A549 (cell line): ENCODE data around the gene PARP2. TPM values are rescaled to one million over a fixed set of nuclear protein-coding genes. Genes with fewer than 3 reads are reported as not detected.

Experiments
- ATAC-seq, 2 experiments: fragments of 200-7000 bp in 1 of 2; fragments of >200 bp in 1 of 2; cut with Nextera tagmentation in 1 of 2; cut with Tn5 transposase in 1 of 2; 3 replicates each; pipeline versions ENCODE4 v1.8.0 to v1.9.1; 2018 to 2020; ENCODE audit warnings: mild to moderate bottlenecking in 1 of 2, moderate library complexity in 1 of 2
- CTCF ChIA-PET: fragments of 300-600 bp; sonication (Branson Sonifier 250); formaldehyde crosslinking; extraction: SDS; loops from one replicate; lab custom pipeline; 2021; ENCODE audit warnings: antibody characterized with exemption, inconsistent platforms; lab: Yijun Ruan, JAX
- POLR2A ChIA-PET: fragments of 350-600 bp; formaldehyde crosslinking; extraction: SDS; loops from one replicate; lab custom pipeline; 2021; ENCODE audit warnings: antibody characterized with exemption, inconsistent platforms; lab: Yijun Ruan, JAX
- DNase-seq, 2 experiments: peaks; one replicate each; pipeline versions ENCODE4 v3.0.0 to v3.0.0-alpha.2; 2011 to 2016; ENCODE audit warnings: low read depth in 1 of 2, low spot score in 1 of 2
- FAIRE-seq: peaks from 2 replicates; lab custom pipeline; 2011; peaks lifted over from hg19 to GRCh38; lab: Jason Lieb, UNC
- H3K27ac ChIP-seq, 2 experiments: fragments of >200 bp; sonication (Bioruptor Twin); formaldehyde crosslinking; 3 replicates each; pipeline ENCODE4 v1.5.1; 2016 to 2017
- H3K4me1 ChIP-seq: fragments of >200 bp; sonication (Bioruptor Twin); formaldehyde crosslinking; 3 replicates; pipeline ENCODE4 v1.6.1; 2016
- H3K4me2 ChIP-seq: fragments of >200 bp; sonication (Bioruptor Twin); formaldehyde crosslinking; 3 replicates; pipeline ENCODE4 v1.6.1; 2016
- H3K4me3 ChIP-seq: fragments of >200 bp; sonication (Bioruptor Twin); formaldehyde crosslinking; 3 replicates; pipeline ENCODE4 v1.5.1; 2016
- H3K9me3 ChIP-seq: fragments of >200 bp; sonication (Bioruptor Twin); formaldehyde crosslinking; 3 replicates; pipeline ENCODE4 v1.6.1; 2016
- ATOH8 ChIP-seq: fragments of 250-450 bp; sonication (Bioruptor Pico); IDR thresholded peaks from 2 replicates; pipeline ENCODE4 v1.5.0; 2020; ENCODE audit warnings: low read depth, mild to moderate bottlenecking, moderate library complexity
- BHLHE40 ChIP-seq: IDR thresholded peaks from 2 replicates; pipeline ENCODE4 v1.6.1; 2012; ENCODE audit warnings: low read depth, low read length, inconsistent platforms
- CBX2 ChIP-seq: fragments of 200-600 bp; sonication (generic); IDR thresholded peaks from 2 replicates; pipeline ENCODE4 v1.6.1; 2016; ENCODE audit warnings: low read depth, mild to moderate bottlenecking, borderline replicate concordance
- CHD4 ChIP-seq: fragments of 200-600 bp; sonication (generic); IDR thresholded peaks from 2 replicates; pipeline ENCODE4 v1.6.1; 2016; ENCODE audit warnings: antibody characterized with exemption, mild to moderate bottlenecking, borderline replicate concordance
- EHF ChIP-seq: fragments of 250-450 bp; sonication (Bioruptor Pico); IDR thresholded peaks from 2 replicates; pipeline ENCODE4 v1.5.0; 2020; ENCODE audit warnings: mild to moderate bottlenecking
- EHMT2 ChIP-seq: fragments of 200-600 bp; sonication (generic); IDR thresholded peaks from 2 replicates; pipeline ENCODE4 v1.6.1; 2016; ENCODE audit warnings: antibody characterized with exemption, low read depth, mild to moderate bottlenecking, moderate library complexity
- EP300 ChIP-seq, 2 experiments: fragments of >200 bp; sonication (Bioruptor Twin); formaldehyde crosslinking; IDR thresholded peaks; 2 replicates in 1 of 2; 3 replicates in 1 of 2; pipeline ENCODE4 v1.6.1; 2016 to 2017
- HES2 ChIP-seq: fragments of >200 bp; sonication (Bioruptor Twin); formaldehyde crosslinking; IDR thresholded peaks from 2 replicates; pipeline ENCODE4 v1.6.1; 2016
- JUN ChIP-seq, 2 experiments: fragments of >200 bp; sonication (Bioruptor Twin); formaldehyde crosslinking; IDR thresholded peaks; 2 replicates in 1 of 2; 3 replicates in 1 of 2; pipeline ENCODE4 v1.6.1; 2016 to 2017
- KDM1A ChIP-seq: fragments of 200-600 bp; sonication (generic); IDR thresholded peaks from 2 replicates; pipeline ENCODE4 v1.6.1; 2016; ENCODE audit warnings: low read depth, mild to moderate bottlenecking
- KDM5A ChIP-seq: fragments of 200-600 bp; sonication (generic); IDR thresholded peaks from 2 replicates; pipeline ENCODE4 v1.6.1; 2016; ENCODE audit warnings: antibody characterized with exemption, mild to moderate bottlenecking
- MAFK ChIP-seq: fragments of 450-650 bp; IDR thresholded peaks from 2 replicates; pipeline ENCODE4 v1.6.1; 2014; ENCODE audit not compliant: partially characterized antibody
- NR3C1 ChIP-seq: fragments of >200 bp; sonication (Bioruptor Twin); formaldehyde crosslinking; IDR thresholded peaks from 3 replicates; pipeline ENCODE4 v1.6.1; 2017
- RAD21 ChIP-seq, 2 experiments: fragments of >200 bp in 1 of 2; sonication (Bioruptor Twin) in 1 of 2; formaldehyde crosslinking in 1 of 2; IDR thresholded peaks in 1 of 2; conservative IDR thresholded peaks in 1 of 2; 2 replicates in 1 of 2; 3 replicates in 1 of 2; pipeline ENCODE4 v1.6.1; 2012 to 2018; ENCODE audit warnings: inconsistent platforms in 1 of 2
- RARB ChIP-seq: fragments of 250-450 bp; sonication (Bioruptor Pico); IDR thresholded peaks from 2 replicates; pipeline ENCODE4 v1.8.0; 2021; ENCODE audit warnings: mild to moderate bottlenecking, moderate library complexity
- SREBF2 ChIP-seq: fragments of 450-650 bp; IDR thresholded peaks from 2 replicates; pipeline ENCODE4 v1.6.1; 2014; ENCODE audit warnings: mild to moderate bottlenecking, moderate library complexity
- TP53 ChIP-seq: fragments of 250-450 bp; sonication (Bioruptor Pico); IDR thresholded peaks from 2 replicates; pipeline ENCODE4 v1.5.0; 2021; ENCODE audit warnings: mild to moderate bottlenecking, moderate library complexity
- ZFP36 ChIP-seq: fragments of 450-650 bp; IDR thresholded peaks from 2 replicates; pipeline ENCODE4 v1.6.1; 2014; ENCODE audit warnings: borderline replicate concordance; ENCODE audit not compliant: partially characterized antibody
- WGBS: methylation state at CpG from one replicate; pipeline ENCODE4 v1.1.6; 2017; ENCODE audit errors: missing lambda C conversion rate; 5-methylcytosine and 5-hydroxymethylcytosine counted together
- polyA plus RNA-seq, 4 experiments: library from polyadenylated mRNA; depleted of rRNA in 3 of 4; stranded (reverse); fragments of >200 nt; fragmentation: RNase III in 1 of 4; extraction: RNeasy Plus Mini Kit Qiagen cat#74134 plus additional on column Dnase treatment in 1 of 4; gene quantifications; 2 replicates in 3 of 4; 3 replicates in 1 of 4; pipeline ENCODE4 v1.2.3, GENCODE V29; 2011 to 2017
- small RNA-seq, 6 experiments: library from RNA; depleted of rRNA; stranded (forward); fragments of <200 nt; gene quantifications; one replicate each; pipeline ENCODE3, GENCODE V24; 2012

The PARP2 gene
- polyA plus RNA-seq, 2 of the 4 experiments (the other 2 are of a cell fraction): 42.3 to 43.4 TPM

- TF ChIP-seq MAFK (no peak), KDM5A (no peak), KDM1A (no peak), CHD4 (no peak), HES2 (no peak), NR3C1 (no peak), ZFP36 (no peak), RARB (CRISPR knock-in tag) (no peak), CBX2 (no peak), EHF (CRISPR knock-in tag) (no peak), EHMT2 (no peak), RAD21 (conservative IDR thresholded peaks at IDR 0.05 in 1 of 2, IDR thresholded peaks at IDR 0.05 in 1 of 2) (no peak), EP300 (IDR thresholded peaks at IDR 0.05) (no peak), BHLHE40 (no peak), TP53 (CRISPR knock-in tag) (no peak), SREBF2 (no peak), JUN (IDR thresholded peaks at IDR 0.05) (no peak), ATOH8 (CRISPR knock-in tag) (no peak)
- Histone ChIP-seq H3K4me1 (peaks cover 12% of the 10 kb centered on the region), H3K4me3 (no peak overlapping the region), H3K27ac (no peak overlapping the region), H3K9me3 (no peaks in the 10 kb centered on the region), H3K4me2 (no peak overlapping the region)
- CTCF ChIA-PET: interaction anchor here (0.6 to 0.7 kb wide), 3 partner anchors 9 to 982 kb away, joined by 3 read pairs; no protein-coding TSS in a partner anchor
- DNase-seq: no peak
- ATAC-seq: no peak
- no peak for FAIRE-seq
- POLR2A ChIA-PET: interaction anchor here (1.8 kb wide), 1 partner anchor 9 kb away, joined by 5 read pairs; the partner anchor contains the start of gene TEP1
- 97% methylated on average over 11 of the region's 11 CpGs for WGBS
These were observed 60.1 kb downstream of the PARP2 start for GRCh38 chr14:20403521-20403920.

Small RNA genes within 50 kb of the gene (small RNA-seq; reads per million reads assigned to genes)
- gene SNORA79B: 0 to 6.3 (median 0.23) reads per million in 6 experiments
- gene SNORD126: 0.77 to 115 (median 17.0) reads per million in 6 experiments

Other genes with a start within 250 kb of the PARP2 start
- gene OR4K17, start 232.9 kb upstream of the PARP2 start, polyA plus RNA-seq (2011; rRNA removed): not detected in 2 replicates
- gene OR4K17, start 232.9 kb upstream of the PARP2 start, polyA plus RNA-seq (2017; fragmentation: RNase III; extraction: RNeasy Plus Mini Kit Qiagen cat#74134 plus additional on column Dnase treatment): not detected in 3 replicates
- gene OR4N5, start 204.8 kb upstream of the PARP2 start, polyA plus RNA-seq (2011; rRNA removed): not detected in 2 replicates
- not detected in 3 replicates for gene OR4N5, start 204.8 kb upstream of the PARP2 start, polyA plus RNA-seq (2017; fragmentation: RNase III; extraction: RNeasy Plus Mini Kit Qiagen cat#74134 plus additional on column Dnase treatment)
- not detected in 2 replicates for gene OR11G2, start 152.7 kb upstream of the PARP2 start, polyA plus RNA-seq (2011; rRNA removed)
- gene OR11G2, start 152.7 kb upstream of the PARP2 start, polyA plus RNA-seq (2017; fragmentation: RNase III; extraction: RNeasy Plus Mini Kit Qiagen cat#74134 plus additional on column Dnase treatment): not detected in 3 replicates
- not detected in 2 replicates for gene OR11H6, start 119.9 kb upstream of the PARP2 start, polyA plus RNA-seq (2011; rRNA removed)
- not detected in 3 replicates for gene OR11H6, start 119.9 kb upstream of the PARP2 start, polyA plus RNA-seq (2017; fragmentation: RNase III; extraction: RNeasy Plus Mini Kit Qiagen cat#74134 plus additional on column Dnase treatment)
- not detected in 2 replicates for gene OR11H7, start 114.7 kb upstream of the PARP2 start, polyA plus RNA-seq (2011; rRNA removed)
- not detected in 3 replicates for gene OR11H7, start 114.7 kb upstream of the PARP2 start, polyA plus RNA-seq (2017; fragmentation: RNase III; extraction: RNeasy Plus Mini Kit Qiagen cat#74134 plus additional on column Dnase treatment)
- not detected in 2 replicates for gene OR11H4, start 104.3 kb upstream of the PARP2 start, polyA plus RNA-seq (2011; rRNA removed)
- not detected in 3 replicates for gene OR11H4, start 104.3 kb upstream of the PARP2 start, polyA plus RNA-seq (2017; fragmentation: RNase III; extraction: RNeasy Plus Mini Kit Qiagen cat#74134 plus additional on column Dnase treatment)
- 21.9 and 31.2 TPM in 2 replicates for gene TTC5, start 37.7 kb upstream of the PARP2 start, polyA plus RNA-seq (2011; rRNA removed)
- gene TTC5, start 37.7 kb upstream of the PARP2 start, polyA plus RNA-seq (2017; fragmentation: RNase III; extraction: RNeasy Plus Mini Kit Qiagen cat#74134 plus additional on column Dnase treatment): 25.1 to 30.2 TPM (median 30.1 TPM) in 3 replicates
- gene CCNB1IP1, start 10.4 kb upstream of the PARP2 start, polyA plus RNA-seq (2011; rRNA removed): 98.2 and 121 TPM in 2 replicates
- 29.9 to 32.6 TPM (median 30.8 TPM) in 3 replicates for gene CCNB1IP1, start 10.4 kb upstream of the PARP2 start, polyA plus RNA-seq (2017; fragmentation: RNase III; extraction: RNeasy Plus Mini Kit Qiagen cat#74134 plus additional on column Dnase treatment)
- gene TEP1, start 69.9 kb downstream of the PARP2 start, polyA plus RNA-seq (2011; rRNA removed): 17.5 and 22.2 TPM in 2 replicates
- 6.8 to 8.0 TPM (median 7.4 TPM) in 3 replicates for gene TEP1, start 69.9 kb downstream of the PARP2 start, polyA plus RNA-seq (2017; fragmentation: RNase III; extraction: RNeasy Plus Mini Kit Qiagen cat#74134 plus additional on column Dnase treatment)
- gene KLHL33, start 92.5 kb downstream of the PARP2 start, polyA plus RNA-seq (2011; rRNA removed): not detected in 2 replicates
- not detected in 3 replicates for gene KLHL33, start 92.5 kb downstream of the PARP2 start, polyA plus RNA-seq (2017; fragmentation: RNase III; extraction: RNeasy Plus Mini Kit Qiagen cat#74134 plus additional on column Dnase treatment)
- 32.8 and 33.2 TPM in 2 replicates for gene OSGEP, start 111.2 kb downstream of the PARP2 start, polyA plus RNA-seq (2011; rRNA removed)
- gene OSGEP, start 111.2 kb downstream of the PARP2 start, polyA plus RNA-seq (2017; fragmentation: RNase III; extraction: RNeasy Plus Mini Kit Qiagen cat#74134 plus additional on column Dnase treatment): 30.4 to 36.9 TPM (median 33.6 TPM) in 3 replicates
- gene APEX1, start 111.6 kb downstream of the PARP2 start, polyA plus RNA-seq (2011; rRNA removed): 324 and 419 TPM in 2 replicates
- 304 to 313 TPM (median 312 TPM) in 3 replicates for gene APEX1, start 111.6 kb downstream of the PARP2 start, polyA plus RNA-seq (2017; fragmentation: RNase III; extraction: RNeasy Plus Mini Kit Qiagen cat#74134 plus additional on column Dnase treatment)
- gene PIP4P1, start 117.8 kb downstream of the PARP2 start, polyA plus RNA-seq (2011; rRNA removed): 30.4 and 40.6 TPM in 2 replicates
- 24.6 to 35.8 TPM (median 33.0 TPM) in 3 replicates for gene PIP4P1, start 117.8 kb downstream of the PARP2 start, polyA plus RNA-seq (2017; fragmentation: RNase III; extraction: RNeasy Plus Mini Kit Qiagen cat#74134 plus additional on column Dnase treatment)
- gene PNP, start 125.8 kb downstream of the PARP2 start, polyA plus RNA-seq (2011; rRNA removed): 111 and 129 TPM in 2 replicates
- 95.9 to 103 TPM (median 97.3 TPM) in 3 replicates for gene PNP, start 125.8 kb downstream of the PARP2 start, polyA plus RNA-seq (2017; fragmentation: RNase III; extraction: RNeasy Plus Mini Kit Qiagen cat#74134 plus additional on column Dnase treatment)
- not detected in 2 replicates for gene RNASE10, start 161.9 kb downstream of the PARP2 start, polyA plus RNA-seq (2011; rRNA removed)
- 0.16 to 0.18 TPM in 2 of 3 replicates, not detected in the other for gene RNASE10, start 161.9 kb downstream of the PARP2 start, polyA plus RNA-seq (2017; fragmentation: RNase III; extraction: RNeasy Plus Mini Kit Qiagen cat#74134 plus additional on column Dnase treatment)
- gene RNASE9, start 217.4 kb downstream of the PARP2 start, polyA plus RNA-seq (2011; rRNA removed): not detected in 2 replicates
- not detected in 3 replicates for gene RNASE9, start 217.4 kb downstream of the PARP2 start, polyA plus RNA-seq (2017; fragmentation: RNase III; extraction: RNeasy Plus Mini Kit Qiagen cat#74134 plus additional on column Dnase treatment)
- not detected in 2 replicates for gene RNASE11, start 244.4 kb downstream of the PARP2 start, polyA plus RNA-seq (2011; rRNA removed)
- not detected in 3 replicates for gene RNASE11, start 244.4 kb downstream of the PARP2 start, polyA plus RNA-seq (2017; fragmentation: RNase III; extraction: RNeasy Plus Mini Kit Qiagen cat#74134 plus additional on column Dnase treatment)
- not detected in 2 replicates for gene RNASE12, start 247.7 kb downstream of the PARP2 start, polyA plus RNA-seq (2011; rRNA removed)
- not detected in 3 replicates for gene RNASE12, start 247.7 kb downstream of the PARP2 start, polyA plus RNA-seq (2017; fragmentation: RNase III; extraction: RNeasy Plus Mini Kit Qiagen cat#74134 plus additional on column Dnase treatment)